Ovary (tissue), 3 donors: Measurements from ENCODE around the gene IFITM10.

Experiments used
- CTCF ChIP-seq, 3 donors: fragments of 450-650 bp in 2 of 3; fragments of 200-600 bp in 1 of 3; IDR thresholded peaks; one replicate each; pipeline versions ENCODE4 v1.5.1 to v1.8.0; 2016 to 2022; ENCODE audit warnings: antibody characterized with exemption in 3 of 3, mild to moderate bottlenecking in 1 of 3
- POLR2A ChIP-seq: fragments of 450-650 bp; IDR thresholded peaks from one replicate; pipeline ENCODE4 v1.6.1; 2017; ENCODE audit warnings: antibody characterized with exemption, mild to moderate bottlenecking, moderate library complexity
- donor health status: DM: no; HTN: no; CAD: no.

GRCh38 chr11:1719781-1720180, 30.6 kb downstream of the IFITM10 start:
- no peak for TF ChIP-seq POLR2A
- no peak for TF ChIP-seq CTCF (IDR thresholded peaks at IDR 0.05)
